HG02973 (cell line): Measurements from ENCODE around the gene ANO7.
"Not testable (repeated sequence)": the region's sequence is repeated elsewhere in the genome, so short reads cannot be mapped to it uniquely, and the experiment has no call there.

Experiments used
- ATAC-seq: cut with Tn5 transposase; IDR thresholded peaks from one replicate; pipeline ENCODE4 v1.9.1; 2021; ENCODE audit warnings: moderate library complexity; ENCODE audit not compliant: unreplicated experiment

The ANO7 gene

DNA sequence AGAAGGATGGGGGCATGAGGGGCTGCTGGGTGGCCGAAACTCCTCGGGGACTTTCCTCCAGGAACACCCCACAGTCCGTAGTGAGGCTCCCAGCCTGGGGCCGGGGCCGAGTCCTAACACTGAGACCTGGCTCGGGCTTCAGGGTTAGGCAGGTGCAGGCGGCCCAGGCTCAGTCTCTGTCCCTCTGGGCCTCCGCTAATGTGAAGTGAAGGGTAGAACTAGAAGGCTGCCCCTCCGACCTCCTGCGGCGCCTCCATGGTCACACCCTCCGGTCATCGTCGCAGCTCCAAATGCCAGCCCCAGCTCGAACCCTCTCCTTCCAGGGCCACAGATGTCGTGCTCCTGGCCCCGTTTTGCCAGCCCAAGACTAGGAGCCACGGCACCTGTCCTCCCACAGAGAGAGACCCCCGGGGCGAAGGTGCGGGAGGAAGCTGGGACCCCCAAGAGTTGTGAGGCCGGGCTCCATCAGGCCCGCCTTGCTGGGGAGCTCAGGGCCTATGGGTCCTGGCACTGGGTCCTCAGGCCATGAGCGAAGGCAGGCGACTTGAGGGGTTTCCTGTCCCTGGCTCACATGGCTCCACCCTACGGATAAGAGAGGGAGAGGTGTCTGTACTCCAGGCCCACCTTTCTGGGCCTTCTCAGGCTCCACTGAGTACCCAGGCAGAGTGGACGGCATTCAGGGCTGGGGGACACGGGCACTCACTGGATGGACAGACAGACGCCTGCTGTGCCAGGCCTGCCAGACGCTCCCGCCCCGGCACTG, 797 bp downstream of the ANO7 start:
- ATAC-seq = no peak

DNA sequence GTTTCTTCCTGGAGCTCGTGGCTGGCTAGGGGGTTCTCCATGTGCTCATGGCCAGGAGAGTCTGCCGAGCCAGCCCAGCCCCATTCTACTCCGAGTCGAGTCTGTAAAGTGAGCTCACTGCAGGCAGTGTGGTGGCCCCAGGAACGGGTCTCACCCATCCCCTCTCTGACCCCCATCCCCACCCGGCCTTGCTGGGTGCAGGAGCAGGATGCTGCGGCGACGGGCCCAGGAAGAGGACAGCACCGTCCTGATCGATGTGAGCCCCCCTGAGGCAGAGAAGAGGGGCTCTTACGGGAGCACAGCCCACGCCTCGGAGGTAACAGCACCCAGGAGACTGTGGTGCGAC, 1.4 kb downstream of the ANO7 start:
- no peak for ATAC-seq

DNA sequence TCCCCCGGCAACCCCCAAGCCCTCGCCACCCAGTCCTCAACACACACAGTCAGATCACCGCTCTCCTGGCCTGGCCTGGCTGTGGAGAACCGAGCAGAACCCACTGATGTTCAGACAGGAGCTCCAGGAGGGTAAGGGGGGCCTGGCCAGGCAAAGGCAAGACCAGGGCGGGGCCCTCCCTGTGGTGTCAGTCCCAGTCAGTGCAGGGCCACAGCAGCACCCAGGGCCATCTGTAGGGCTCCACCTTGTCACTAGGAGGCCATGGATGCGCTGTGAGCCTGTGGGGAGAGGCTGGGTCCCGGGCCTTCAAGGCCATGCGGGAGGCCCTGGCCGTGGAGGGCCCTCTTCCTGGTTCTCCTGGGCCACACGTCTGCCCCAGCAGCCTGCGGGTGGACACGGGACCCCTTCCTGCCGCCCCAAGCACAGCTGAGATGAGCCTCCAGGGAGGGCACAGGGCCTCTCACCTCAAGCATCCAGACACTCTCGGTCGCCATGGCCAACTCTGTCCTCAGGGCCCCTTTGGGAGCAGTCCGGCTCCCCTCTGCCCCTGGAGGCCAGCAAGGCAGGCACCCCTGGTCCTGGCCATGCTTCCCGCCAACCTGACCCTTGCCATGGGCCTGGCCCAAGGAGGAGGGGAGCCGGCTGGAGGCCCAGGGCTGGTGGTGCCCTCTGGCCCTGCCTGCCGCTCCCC, 2.0 kb downstream of the ANO7 start:
- ATAC-seq = no peak

DNA sequence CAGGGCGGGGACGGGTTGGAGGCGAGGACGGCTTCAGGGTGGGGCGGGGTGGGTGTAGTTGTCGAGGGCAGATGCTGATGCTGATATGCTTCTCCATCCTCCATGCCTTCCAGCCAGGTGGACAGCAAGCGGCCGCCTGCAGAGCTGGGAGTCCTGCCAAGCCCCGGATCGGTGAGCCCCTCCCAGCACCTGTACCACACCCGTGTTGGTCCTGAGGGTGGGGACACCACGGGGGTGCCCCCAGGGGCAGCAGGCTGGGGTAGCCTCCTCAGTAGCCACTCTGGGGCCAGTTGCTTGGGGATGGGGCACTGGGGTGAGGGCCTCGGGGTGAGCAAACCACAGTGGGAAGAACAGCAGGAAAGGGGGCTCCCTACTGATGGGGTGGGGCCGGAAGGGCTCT, 2.6 kb downstream of the ANO7 start:
- no peak for ATAC-seq

GRCh38 chr2:241193271-241193670, 4.8 kb downstream of the ANO7 start:
- ATAC-seq = no peak

DNA sequence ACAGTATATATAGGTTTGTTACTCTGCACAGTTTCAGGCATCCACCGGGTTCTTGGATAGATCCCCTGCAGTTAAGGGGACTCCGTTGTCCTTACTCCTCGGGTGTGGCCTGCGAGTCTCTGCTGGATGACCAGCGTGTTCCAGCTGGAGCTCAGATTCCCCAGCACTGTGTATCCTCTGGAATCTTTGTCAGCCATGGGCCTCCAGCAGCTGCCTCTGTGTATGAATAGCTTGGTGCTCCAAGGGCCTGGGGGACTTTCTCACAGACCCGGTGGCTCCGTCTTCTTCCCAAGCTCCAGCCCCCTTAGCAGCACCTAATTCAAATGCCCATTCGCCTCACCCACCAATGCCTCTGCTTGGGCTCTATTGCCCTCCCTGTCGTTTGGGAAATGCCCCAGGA, 6.3 kb downstream of the ANO7 start:
- no peak for ATAC-seq

- ATAC-seq = no peak
Measured at GRCh38 chr2:241195506-241196130, 7.1 kb downstream of the ANO7 start.

- ATAC-seq = not testable (repeated sequence)
Measured at GRCh38 chr2:241197246-241197645, 8.8 kb downstream of the ANO7 start.

DNA sequence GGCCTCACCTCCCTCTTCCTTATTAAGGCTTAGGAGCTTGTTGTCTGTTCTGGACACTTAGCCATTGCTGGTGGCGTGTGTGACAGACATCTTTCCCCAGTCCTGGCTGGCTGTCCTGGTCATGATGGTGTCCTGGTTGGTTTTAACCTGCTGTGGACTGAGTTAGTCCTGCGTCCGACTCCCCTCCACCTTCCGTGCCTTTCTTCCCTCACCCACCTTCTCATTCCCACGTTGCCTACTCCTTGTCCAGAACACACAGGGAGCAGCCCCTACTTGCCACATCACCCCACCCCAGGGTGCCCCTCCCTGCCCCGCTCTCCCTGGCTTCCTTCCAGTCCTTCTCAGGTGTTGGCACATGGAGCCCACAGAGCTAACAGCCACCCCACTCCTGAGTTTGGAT, 9.5 kb downstream of the ANO7 start:
- ATAC-seq = no peak

DNA sequence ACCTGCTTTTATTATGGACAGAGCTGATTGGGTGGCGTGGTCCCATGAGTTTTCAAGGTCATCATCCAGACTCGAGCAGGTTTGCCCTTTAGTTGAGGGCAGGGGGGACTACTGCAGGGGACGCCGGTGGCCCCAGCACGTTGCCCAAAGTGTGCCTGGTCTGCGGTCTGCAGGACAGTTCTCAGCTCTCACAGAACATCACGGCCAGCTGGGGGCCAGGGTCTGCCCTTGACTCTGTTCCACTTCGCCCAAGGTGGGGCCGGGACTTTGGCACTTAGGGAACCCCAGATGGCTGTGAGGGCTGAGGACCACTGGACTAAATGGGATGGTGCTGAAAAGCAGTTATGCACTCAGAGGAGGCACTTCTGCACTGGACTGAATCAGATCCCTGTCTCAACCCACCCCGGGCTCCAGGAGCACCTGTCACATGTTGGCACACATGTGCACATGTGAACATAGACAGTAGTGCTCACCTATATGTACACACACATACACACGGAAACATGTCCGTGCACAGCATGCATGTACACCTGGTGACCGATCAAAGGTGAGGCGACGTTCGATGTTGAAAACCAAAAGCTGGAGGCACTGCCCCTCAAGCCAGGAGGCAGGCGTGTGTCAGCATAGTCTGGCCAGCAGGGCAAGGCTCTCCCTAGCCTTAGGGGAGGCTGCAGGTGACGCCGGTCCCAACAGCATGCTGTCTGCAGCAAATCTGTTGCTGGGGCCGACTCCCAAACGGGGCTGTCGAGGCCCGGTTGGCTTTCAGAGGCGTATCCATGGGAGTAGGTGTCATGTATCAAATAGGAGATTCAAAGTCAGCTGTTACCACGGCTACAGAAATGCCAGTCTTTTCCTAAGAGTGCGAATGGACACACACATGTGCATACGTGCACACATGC, 10.2 kb downstream of the ANO7 start:
- no peak for ATAC-seq

DNA sequence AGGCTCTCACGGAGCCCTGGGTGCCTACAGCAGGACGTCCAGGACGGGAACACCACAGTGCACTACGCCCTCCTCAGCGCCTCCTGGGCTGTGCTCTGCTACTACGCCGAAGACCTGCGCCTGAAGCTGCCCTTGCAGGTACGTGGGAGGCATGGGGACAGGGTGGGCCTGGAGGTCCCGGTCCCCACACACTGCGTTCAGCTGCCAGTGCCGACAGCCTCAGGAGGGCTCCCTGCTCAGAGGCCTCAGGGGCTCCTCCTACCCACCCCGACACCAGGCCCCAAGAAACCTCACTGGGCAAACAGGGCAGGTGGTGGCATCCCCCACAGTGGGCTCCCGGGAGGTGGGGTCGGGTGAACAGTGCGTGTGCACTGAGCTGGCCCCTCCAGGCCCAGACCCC, 10.8 kb downstream of the ANO7 start:
- no peak for ATAC-seq

DNA sequence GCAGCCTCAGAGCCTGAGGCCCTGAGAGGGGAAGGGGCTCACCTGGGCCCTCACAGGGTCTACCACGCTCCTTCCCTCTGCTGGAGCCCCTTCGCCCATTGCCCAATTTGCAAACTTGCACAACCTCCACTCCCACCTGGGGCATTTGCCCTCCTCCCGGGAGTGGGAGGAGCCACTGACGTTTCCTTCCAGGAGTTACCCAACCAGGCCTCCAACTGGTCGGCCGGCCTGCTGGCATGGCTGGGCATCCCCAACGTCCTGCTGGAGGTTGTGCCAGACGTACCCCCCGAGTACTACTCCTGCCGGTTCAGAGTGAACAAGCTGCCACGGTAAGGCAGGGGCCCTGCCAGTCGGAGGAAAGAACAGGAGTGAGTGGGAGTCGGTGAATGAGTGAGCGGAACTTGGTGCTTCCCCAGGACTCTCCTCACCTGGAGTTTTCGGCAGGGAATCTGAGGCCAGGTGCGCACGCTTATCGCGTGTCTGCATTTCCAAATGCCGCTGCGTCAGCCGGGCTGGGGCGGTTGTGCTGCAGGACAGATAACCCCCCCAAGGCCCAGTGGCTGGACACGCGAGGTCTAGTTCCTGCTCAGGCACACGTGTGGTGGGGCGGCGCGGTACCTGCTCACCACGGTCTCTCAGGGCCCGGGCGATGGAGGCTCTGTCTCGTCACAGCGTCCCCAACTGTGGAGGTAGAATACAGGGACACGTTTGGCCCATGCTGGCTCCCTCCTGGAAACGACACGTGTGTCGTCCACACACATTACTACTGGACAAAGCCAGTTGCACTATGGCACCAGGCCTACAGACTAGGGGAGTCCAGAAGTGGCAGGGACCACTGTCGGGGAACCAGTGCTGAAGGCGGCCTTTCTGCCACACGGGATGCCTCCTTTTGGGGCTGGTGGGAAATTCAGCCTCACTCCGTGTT, 11.7 kb downstream of the ANO7 start:
- ATAC-seq = no peak

DNA sequence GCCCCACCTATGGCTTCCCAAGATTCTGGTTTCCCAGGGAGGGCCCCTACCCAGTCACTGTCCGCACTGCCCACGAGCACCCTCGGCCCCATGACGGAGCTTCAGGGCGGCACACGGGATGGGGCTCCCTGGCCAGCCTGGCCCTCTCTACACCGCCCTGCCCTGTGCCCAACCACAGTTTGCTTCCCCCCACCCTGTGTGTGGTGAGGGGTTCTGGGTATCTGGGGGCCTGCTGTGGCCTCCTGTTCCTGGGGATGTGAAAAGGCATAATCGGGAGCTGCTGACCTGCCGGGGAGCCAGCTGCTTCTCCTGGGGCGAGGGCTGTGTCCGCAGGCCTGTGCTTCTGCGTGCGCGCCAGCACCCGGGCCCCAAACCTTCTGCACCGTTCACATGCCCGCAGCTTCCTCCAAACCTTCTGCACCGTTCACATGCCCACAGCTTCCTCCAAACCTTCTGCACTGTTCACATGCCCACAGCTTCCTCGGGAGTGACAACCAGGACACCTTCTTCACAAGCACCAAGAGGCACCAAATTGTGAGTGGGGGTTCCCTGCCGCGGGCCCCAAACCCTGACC, 12.4 kb downstream of the ANO7 start:
- ATAC-seq = no peak

GRCh38 chr2:241201445-241202267, 13.2 kb downstream of the ANO7 start:
- ATAC-seq = no peak

GRCh38 chr2:241202268-241202585, 13.8 kb downstream of the ANO7 start:
- no peak for ATAC-seq

- no peak for ATAC-seq
Measured at GRCh38 chr2:241202681-241203080, 14.2 kb downstream of the ANO7 start.

DNA sequence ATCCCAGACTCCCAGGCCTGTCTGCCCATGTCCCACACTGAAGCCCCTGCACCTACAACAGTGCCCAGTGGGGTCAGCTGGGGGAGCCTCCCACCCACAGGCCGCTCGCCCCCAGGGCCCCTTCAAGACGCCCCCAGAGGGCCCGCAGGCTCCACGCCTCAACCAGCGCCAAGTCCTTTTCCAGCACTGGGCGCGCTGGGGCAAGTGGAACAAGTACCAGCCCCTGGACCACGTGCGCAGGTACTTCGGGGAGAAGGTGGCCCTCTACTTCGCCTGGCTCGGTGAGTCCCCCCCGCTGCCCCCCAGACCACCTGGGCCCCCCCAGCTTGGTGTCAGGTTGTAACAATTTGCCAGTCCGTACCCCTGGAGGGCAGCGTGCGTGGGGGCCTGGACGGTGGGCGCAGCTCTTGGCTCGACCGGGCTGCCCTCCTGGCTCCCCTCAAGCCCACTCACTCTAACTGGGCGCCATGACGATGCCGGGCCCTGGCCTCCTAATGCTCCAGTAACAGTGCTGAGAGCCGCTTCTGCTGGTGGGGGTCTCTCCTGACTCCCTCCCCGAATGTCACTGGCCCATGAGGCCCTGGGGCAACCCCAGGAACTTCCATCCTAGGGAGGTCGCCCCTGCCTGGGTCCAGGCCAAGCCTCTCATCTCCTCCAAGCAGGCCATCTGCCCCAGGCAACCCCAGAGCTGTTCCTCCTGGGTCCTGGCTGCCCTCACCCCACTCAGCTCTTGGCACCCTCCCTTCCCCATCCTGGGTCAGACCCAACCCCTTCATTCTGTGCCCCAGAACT, 14.9 kb downstream of the ANO7 start:
- no peak for ATAC-seq

DNA sequence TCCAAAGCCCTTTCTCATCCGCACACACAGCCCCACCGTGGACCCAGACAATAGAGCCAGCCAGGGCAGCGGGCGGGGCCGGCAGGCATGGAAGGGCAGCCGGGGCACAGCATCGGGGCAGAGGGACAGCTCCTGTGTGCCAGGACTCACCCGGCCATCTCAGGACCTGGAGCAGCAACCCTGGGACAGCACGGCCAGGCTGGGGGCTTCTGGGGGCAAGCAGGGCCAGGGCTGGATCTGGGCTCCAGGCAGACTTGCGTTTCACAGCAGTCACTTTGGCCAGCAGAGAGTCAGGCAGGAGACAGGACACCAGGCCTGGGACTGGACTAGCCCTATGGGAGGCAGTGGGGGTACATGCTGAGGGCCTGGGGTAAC, 15.5 kb downstream of the ANO7 start:
- ATAC-seq = no peak
